HepG2 (cell line): ENCODE results near the gene FAM216A. TPM values are rescaled to one million over a fixed set of nuclear protein-coding genes. Genes with fewer than 3 reads are reported as not detected.

Experiments used
- AGO2 ChIP-seq: fragments of 200-400 bp; formaldehyde crosslinking; optimal IDR thresholded peaks from 2 replicates; pipeline ENCODE3; 2017; ENCODE audit warnings: mild to moderate bottlenecking, low read depth, low read length, moderate library complexity
- ATF6 ChIP-seq: sonication (generic); formaldehyde crosslinking; conservative IDR thresholded peaks from 2 replicates; pipeline ENCODE4 v1.4.0; 2020; ENCODE audit warnings: missing genetic modification reagents
- FOXC1 ChIP-seq: sonication (generic); formaldehyde crosslinking; IDR thresholded peaks from 2 replicates; pipeline ENCODE4 v1.8.0; 2022; ENCODE audit warnings: mild to moderate bottlenecking, missing genetic modification reagents, borderline replicate concordance
- FOXO1 ChIP-seq: sonication (generic); formaldehyde crosslinking; IDR thresholded peaks from 2 replicates; pipeline ENCODE4 v1.4.0; 2020; ENCODE audit warnings: missing genetic modification reagents
- GTF3A ChIP-seq: sonication (generic); formaldehyde crosslinking; conservative IDR thresholded peaks from 2 replicates; pipeline ENCODE4 v1.4.0; 2020; ENCODE audit warnings: mild to moderate bottlenecking, missing genetic modification reagents
- NFIC ChIP-seq: IDR thresholded peaks from 2 replicates; pipeline ENCODE4 v1.6.1; 2012; ENCODE audit warnings: mild to moderate bottlenecking, low read length, inconsistent platforms
- PHF5A ChIP-seq: IDR thresholded peaks from one replicate; pipeline ENCODE4 v1.6.1; 2018; ENCODE audit warnings: low read depth, missing genetic modification reagents; ENCODE audit not compliant: unreplicated experiment
- POGK ChIP-seq: sonication (generic); formaldehyde crosslinking; conservative IDR thresholded peaks from 2 replicates; pipeline ENCODE4 v1.8.0; 2022; ENCODE audit warnings: mild to moderate bottlenecking, moderate library complexity, missing genetic modification reagents
- TBP ChIP-seq: sonication (generic); formaldehyde crosslinking; IDR thresholded peaks from 2 replicates; pipeline ENCODE4 v1.5.0; 2020; ENCODE audit warnings: missing genetic modification reagents
- TERF1 ChIP-seq: sonication (generic); formaldehyde crosslinking; IDR thresholded peaks from 2 replicates; pipeline ENCODE4 v1.8.0; 2022; ENCODE audit warnings: mild to moderate bottlenecking, missing genetic modification reagents, moderate library complexity
- ZBTB25 ChIP-seq: IDR thresholded peaks from 2 replicates; pipeline ENCODE4 v1.6.1; 2018; ENCODE audit warnings: missing genetic modification reagents
- ZMYM4 ChIP-seq: sonication (generic); formaldehyde crosslinking; IDR thresholded peaks from 2 replicates; pipeline ENCODE4 v1.8.1; 2023; ENCODE audit warnings: mild to moderate bottlenecking, missing genetic modification reagents
- ZNF232 ChIP-seq: sonication (generic); formaldehyde crosslinking; IDR thresholded peaks from 2 replicates; pipeline ENCODE4 v1.4.0; 2020; ENCODE audit warnings: missing genetic modification reagents, borderline replicate concordance
- ZNF3 ChIP-seq: IDR thresholded peaks from 2 replicates; pipeline ENCODE4 v1.7.0; 2017; ENCODE audit warnings: inconsistent platforms
- ZNF350 ChIP-seq: sonication (generic); formaldehyde crosslinking; IDR thresholded peaks from 2 replicates; pipeline ENCODE4 v1.4.0; 2020; ENCODE audit warnings: mild to moderate bottlenecking, low read depth, missing genetic modification reagents, borderline replicate concordance
- ZNF484 ChIP-seq: sonication (generic); formaldehyde crosslinking; IDR thresholded peaks from 2 replicates; pipeline ENCODE4 v1.5.1; 2020; ENCODE audit warnings: mild to moderate bottlenecking, low read depth, missing genetic modification reagents, borderline replicate concordance
- ZSCAN9 ChIP-seq: IDR thresholded peaks from 2 replicates; pipeline ENCODE4 v1.6.1; 2016; ENCODE audit warnings: borderline replicate concordance
- polyA plus RNA-seq, 8 experiments: library from polyadenylated mRNA; depleted of rRNA in 3 of 8; stranded (reverse) in 7 of 8; unstranded in 1 of 8; fragments of >200 nt; fragmentation: Illumina TruSeq in 4 of 8; extraction: Trizol in 4 of 8; gene quantifications; 2 replicates each; pipeline versions ENCODE4 v1.2.1 to v1.2.3, GENCODE V29; 2011 to 2016; ENCODE audit warnings: low read depth in 4 of 8, missing spikeins in 1 of 8, mixed read lengths in 1 of 8; ENCODE audit not compliant: insufficient read depth in 1 of 8
- total RNA-seq, 5 experiments: library from RNA; depleted of rRNA; stranded (reverse); fragments of >200 nt; fragmentation: Illumina TruSeq; extraction: Trizol; gene quantifications; 2 replicates each; pipeline ENCODE4 v1.2.3, GENCODE V29; 2016; ENCODE audit warnings: low read depth in 1 of 5

The FAM216A gene
- total and polyA plus RNA-seq, 2 of the 13 experiments (the other 11 are each of a cell fraction or from before 2014, with no cell fraction given) = 20.3 to 31.2 TPM

GRCh38 chr12:110501752-110502738 is 33.4 kb downstream of the FAM216A start, which contains the start of the genes RAD9B and VPS29 (continued):
- TF ChIP-seq ZNF232 (CRISPR knock-in tag) (peak; percentile 90), PHF5A (CRISPR knock-in tag) (peak; percentile 40), ZNF350 (CRISPR knock-in tag) (peak; percentile 93), POGK (CRISPR knock-in tag) (peak; percentile 95), NFIC (no peak), FOXC1 (CRISPR knock-in tag) (peak; percentile 92), GTF3A (CRISPR knock-in tag) (peak; percentile 91; the same call in 1 of the 2 replicates), ZBTB25 (peak; percentile 72; the same call in 1 of the 2 replicates), TERF1 (CRISPR knock-in tag) (0 out of 2 replicates have a peak, but pooled peaks have one; percentile 78), ZMYM4 (CRISPR knock-in tag) (peak; percentile 99), AGO2 (peak; percentile 80), ATF6 (CRISPR knock-in tag) (no peak), ZNF3 (no peak), TBP (no peak), ZNF484 (CRISPR knock-in tag) (no peak), ZSCAN9 (CRISPR knock-in tag) (peak; percentile 78; the same call in 1 of the 2 replicates), FOXO1 (CRISPR knock-in tag) (0 out of 2 replicates have a peak, but pooled peaks have one; percentile 40)
